Calu3 (cell line): ENCODE measurements around the gene CMYA5. TPM values are rescaled to one million over a fixed set of nuclear protein-coding genes. Genes with fewer than 3 reads are reported as not detected.

ENCODE experiments used
- BruUV-seq: library from RNA; stranded (reverse); fragments of 400-500 nt; replicated peaks from 2 replicates; lab custom pipeline; 2021; lab: Mats Ljungman, UMichigan
- CTCF ChIA-PET: fragments of 300-600 bp; sonication (Branson Sonifier 250); formaldehyde crosslinking; loops from one replicate; lab custom pipeline; 2022; ENCODE audit warnings: antibody characterized with exemption; lab: Charles Lee
- DNase-seq: peaks from one replicate; pipeline ENCODE4 v3.0.0; 2022
- H3K27ac Mint-ChIP-seq: one replicate; pipeline ENCODE4 v1.8.0; 2022; ENCODE audit warnings: mixed read lengths; ENCODE audit not compliant: unreplicated experiment
- H3K27me3 Mint-ChIP-seq: one replicate; pipeline ENCODE4 v1.8.0; 2022; ENCODE audit warnings: mixed read lengths; ENCODE audit not compliant: unreplicated experiment
- H3K36me3 Mint-ChIP-seq: one replicate; pipeline ENCODE4 v1.8.0; 2022; ENCODE audit warnings: mild to moderate bottlenecking, moderate library complexity, mixed read lengths; ENCODE audit not compliant: insufficient read depth, unreplicated experiment
- H3K4me1 Mint-ChIP-seq: one replicate; pipeline ENCODE4 v1.8.0; 2022; ENCODE audit warnings: mild to moderate bottlenecking, low read depth, mixed read lengths; ENCODE audit not compliant: unreplicated experiment
- H3K4me3 Mint-ChIP-seq: one replicate; pipeline ENCODE4 v1.8.0; 2022; ENCODE audit warnings: mild to moderate bottlenecking, low read depth, moderate library complexity, mixed read lengths; ENCODE audit not compliant: unreplicated experiment
- H3K9me3 Mint-ChIP-seq: one replicate; pipeline ENCODE4 v1.8.0; 2022; ENCODE audit warnings: low read depth, mixed read lengths; ENCODE audit not compliant: unreplicated experiment
- CTCF ChIP-seq: fragments of 200-600 bp; IDR thresholded peaks from one replicate; pipeline ENCODE4 v1.8.0; 2022; ENCODE audit warnings: antibody characterized with exemption; ENCODE audit not compliant: unreplicated experiment
- intact Hi-C: fragments of 100-400 bp; cut with micrococcal nuclease; formaldehyde crosslinking; loops from one replicate; pipeline ENCODE4 v1.10.0; 2022; ENCODE audit not compliant: unreplicated experiment
- total RNA-seq: library from RNA; stranded (reverse); gene quantifications from 2 replicates; pipeline ENCODE4 v1.2.3, GENCODE V29; 2022

Gene CMYA5
- total RNA-seq, 1 experiment from 2014 or later: 3.3 TPM

GRCh38 chr5:79712741-79713140, 23.1 kb downstream of the CMYA5 start:
- Mint-ChIP-seq H3K36me3 (no peaks in the 10 kb centered on the region), H3K27ac (no peak overlapping the region), H3K4me1 (no peaks in the 10 kb centered on the region), H3K9me3 (no peaks in the 10 kb centered on the region), H3K4me3 (no peak overlapping the region), H3K27me3 (no peaks in the 10 kb centered on the region)
- BruUV-seq: no TSS peak
- intact Hi-C loops: no loop called here
- TF ChIP-seq CTCF: no peak
- no peak for DNase-seq
- CTCF ChIA-PET: no interaction called here

- intact Hi-C loops: no loop called here
- Mint-ChIP-seq H3K36me3 (no peaks in the 10 kb centered on the region), H3K27me3 (no peaks in the 10 kb centered on the region), H3K27ac (no peak overlapping the region), H3K4me3 (no peak overlapping the region), H3K4me1 (no peaks in the 10 kb centered on the region), H3K9me3 (no peaks in the 10 kb centered on the region)
- BruUV-seq: no TSS peak
- no peak for TF ChIP-seq CTCF
- CTCF ChIA-PET: interaction anchor here (0.6 kb wide), 1 partner anchor 13 kb away, joined by 3 read pairs; no protein-coding TSS in a partner anchor
- DNase-seq: no peak
Measured at GRCh38 chr5:79713727-79714126, 24.1 kb downstream of the CMYA5 start.

GRCh38 chr5:79716839-79717238, 27.2 kb downstream of the CMYA5 start:
- H3K4me1 Mint-ChIP-seq: no peaks in the 10 kb centered on the region
- H3K9me3 Mint-ChIP-seq: peaks cover 9% of the 10 kb centered on the region
- CTCF ChIA-PET: interaction anchor here (0.7 kb wide), 1 partner anchor 11 kb away, joined by 3 read pairs; no protein-coding TSS in a partner anchor
- no peak for TF ChIP-seq CTCF
- no peaks in the 10 kb centered on the region for H3K27me3 Mint-ChIP-seq
- H3K27ac Mint-ChIP-seq: no peak overlapping the region
- BruUV-seq: no TSS peak
- H3K36me3 Mint-ChIP-seq: no peaks in the 10 kb centered on the region
- no peak for DNase-seq
- intact Hi-C loops: no loop called here
- H3K4me3 Mint-ChIP-seq: no peak overlapping the region

- CTCF ChIA-PET: no interaction called here
- no peak for TF ChIP-seq CTCF
- H3K4me1 Mint-ChIP-seq: no peaks in the 10 kb centered on the region
- no peaks in the 10 kb centered on the region for H3K36me3 Mint-ChIP-seq
- peaks cover 9% of the 10 kb centered on the region for H3K9me3 Mint-ChIP-seq
- no TSS peak for BruUV-seq
- H3K27ac Mint-ChIP-seq: no peak overlapping the region
- no peak overlapping the region for H3K4me3 Mint-ChIP-seq
- no peak for DNase-seq
- H3K27me3 Mint-ChIP-seq: no peaks in the 10 kb centered on the region
- intact Hi-C loops: no loop called here
Measured at GRCh38 chr5:79720096-79720495, 30.5 kb downstream of the CMYA5 start.
